ENCODE data around the gene KLRB1.

DNA sequence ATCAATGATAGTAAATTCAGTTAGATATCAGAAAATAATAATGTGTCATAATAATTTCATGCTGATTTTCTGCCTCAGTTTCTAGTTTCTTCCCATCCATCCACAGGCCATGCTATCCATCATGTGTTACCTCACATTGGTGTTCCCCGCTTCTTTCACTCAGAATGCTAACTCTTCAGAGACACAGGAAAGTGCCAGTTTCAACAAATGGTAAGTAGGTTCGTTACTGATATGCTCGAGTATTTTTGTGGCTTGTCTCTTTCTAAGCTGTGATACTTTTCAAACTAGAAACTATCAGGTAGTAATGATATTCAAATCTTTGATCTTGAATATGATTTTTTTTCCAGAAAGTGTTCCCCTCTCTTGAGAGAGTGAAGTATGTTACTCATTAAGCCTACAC, 1.5 kb downstream of the KLRB1 start:
- TF ChIP-seq, protein P1, sequence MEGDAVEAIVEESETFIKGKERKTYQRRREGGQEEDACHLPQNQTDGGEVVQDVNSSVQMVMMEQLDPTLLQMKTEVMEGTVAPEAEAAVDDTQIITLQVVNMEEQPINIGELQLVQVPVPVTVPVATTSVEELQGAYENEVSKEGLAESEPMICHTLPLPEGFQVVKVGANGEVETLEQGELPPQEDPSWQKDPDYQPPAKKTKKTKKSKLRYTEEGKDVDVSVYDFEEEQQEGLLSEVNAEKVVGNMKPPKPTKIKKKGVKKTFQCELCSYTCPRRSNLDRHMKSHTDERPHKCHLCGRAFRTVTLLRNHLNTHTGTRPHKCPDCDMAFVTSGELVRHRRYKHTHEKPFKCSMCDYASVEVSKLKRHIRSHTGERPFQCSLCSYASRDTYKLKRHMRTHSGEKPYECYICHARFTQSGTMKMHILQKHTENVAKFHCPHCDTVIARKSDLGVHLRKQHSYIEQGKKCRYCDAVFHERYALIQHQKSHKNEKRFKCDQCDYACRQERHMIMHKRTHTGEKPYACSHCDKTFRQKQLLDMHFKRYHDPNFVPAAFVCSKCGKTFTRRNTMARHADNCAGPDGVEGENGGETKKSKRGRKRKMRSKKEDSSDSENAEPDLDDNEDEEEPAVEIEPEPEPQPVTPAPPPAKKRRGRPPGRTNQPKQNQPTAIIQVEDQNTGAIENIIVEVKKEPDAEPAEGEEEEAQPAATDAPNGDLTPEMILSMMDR (IDR thresholded peaks at IDR 0.05; ENCODE audit: low read length): no peak
- no peak for TF ChIP-seq EZH2 (optimal IDR thresholded peaks at IDR 0.05; ENCODE audit: low read depth, low read length)

Data from MM.1S (cell line).